Adrenal gland (tissue), 5 donors: Measurements from ENCODE around the gene DACT2.

Source experiments
- POLR2A ChIP-seq, 2 donors: fragments of 450-650 bp; IDR thresholded peaks; one replicate each; pipeline ENCODE4 v1.6.1; 2017; ENCODE audit warnings: antibody characterized with exemption in 2 of 2, mild to moderate bottlenecking in 2 of 2, moderate library complexity in 1 of 2
- TF ChIP-seq, protein P1 (sequence below), 6 experiments: fragments of 450-650 bp in 4 of 6; fragments of 200-600 bp in 2 of 6; sonication (generic) in 1 of 6; IDR thresholded peaks; 1 replicate in 5 of 6; 2 replicates in 1 of 6; pipeline versions ENCODE4 v1.5.1 to v1.8.0; 2016 to 2021; ENCODE audit warnings: antibody characterized with exemption in 6 of 6, mild to moderate bottlenecking in 2 of 6, moderate library complexity in 1 of 6
- donor health status: DM: no; HTN: no; CAD: no.

- no peak for TF ChIP-seq POLR2A (IDR thresholded peaks at IDR 0.05)
- TF ChIP-seq, protein P1, sequence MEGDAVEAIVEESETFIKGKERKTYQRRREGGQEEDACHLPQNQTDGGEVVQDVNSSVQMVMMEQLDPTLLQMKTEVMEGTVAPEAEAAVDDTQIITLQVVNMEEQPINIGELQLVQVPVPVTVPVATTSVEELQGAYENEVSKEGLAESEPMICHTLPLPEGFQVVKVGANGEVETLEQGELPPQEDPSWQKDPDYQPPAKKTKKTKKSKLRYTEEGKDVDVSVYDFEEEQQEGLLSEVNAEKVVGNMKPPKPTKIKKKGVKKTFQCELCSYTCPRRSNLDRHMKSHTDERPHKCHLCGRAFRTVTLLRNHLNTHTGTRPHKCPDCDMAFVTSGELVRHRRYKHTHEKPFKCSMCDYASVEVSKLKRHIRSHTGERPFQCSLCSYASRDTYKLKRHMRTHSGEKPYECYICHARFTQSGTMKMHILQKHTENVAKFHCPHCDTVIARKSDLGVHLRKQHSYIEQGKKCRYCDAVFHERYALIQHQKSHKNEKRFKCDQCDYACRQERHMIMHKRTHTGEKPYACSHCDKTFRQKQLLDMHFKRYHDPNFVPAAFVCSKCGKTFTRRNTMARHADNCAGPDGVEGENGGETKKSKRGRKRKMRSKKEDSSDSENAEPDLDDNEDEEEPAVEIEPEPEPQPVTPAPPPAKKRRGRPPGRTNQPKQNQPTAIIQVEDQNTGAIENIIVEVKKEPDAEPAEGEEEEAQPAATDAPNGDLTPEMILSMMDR (IDR thresholded peaks at IDR 0.05), result no peak
These were observed 9.6 kb downstream of the DACT2 start for GRCh38 chr6:168309997-168310396.
